ENCODE data around the gene DSEL.

DSEL gene

GRCh38 chr18:67516539-67517443 is at the start of gene DSEL:
TSS of gene DSEL (minus strand) at chr18:67516720. CDS start at chr18:67514608, 2,112 bp downstream.
- DNase-seq (ENCODE audit: low spot score): peak; percentile 100

GRCh38 chr18:67553437-67553836 is 36.9 kb upstream of the DSEL start:
- no peak for DNase-seq (ENCODE audit: low spot score)

- no peak for DNase-seq (ENCODE audit: low spot score)
These were observed 34.5 kb upstream of the DSEL start for GRCh38 chr18:67550872-67551520.

GRCh38 chr18:67549946-67550345 is 33.4 kb upstream of the DSEL start:
- no peak for DNase-seq (ENCODE audit: low spot score)

GRCh38 chr18:67545681-67546080 is 29.2 kb upstream of the DSEL start:
- DNase-seq (ENCODE audit: low spot score): no peak

GRCh38 chr18:67540559-67540958 is 24.0 kb upstream of the DSEL start:
- no peak for DNase-seq (ENCODE audit: low spot score)

- no peak for DNase-seq (ENCODE audit: low spot score)
These were observed 15.4 kb upstream of the DSEL start for GRCh38 chr18:67531929-67532328.

GRCh38 chr18:67525328-67526099 is 9.0 kb upstream of the DSEL start:
- peak; percentile 83 for DNase-seq (ENCODE audit: low spot score)

GRCh38 chr18:67520351-67520921 is 3.9 kb upstream of the DSEL start:
- DNase-seq (ENCODE audit: low spot score): no peak

- no peak for DNase-seq (ENCODE audit: low spot score)
These were observed 3.1 kb upstream of the DSEL start for GRCh38 chr18:67519592-67519991.

- DNase-seq (ENCODE audit: low spot score): no peak
These were observed 2.0 kb upstream of the DSEL start for GRCh38 chr18:67518566-67518965.

- no peak for DNase-seq (ENCODE audit: low spot score)
These were observed 885 bp upstream of the DSEL start for GRCh38 chr18:67517444-67517765.

- DNase-seq (ENCODE audit: low spot score): peak; percentile 91
These were observed 480 bp downstream of the DSEL start for GRCh38 chr18:67515942-67516538.

- no peak for DNase-seq (ENCODE audit: low spot score)
These were observed 1.5 kb downstream of the DSEL start for GRCh38 chr18:67514901-67515540.

- DNase-seq (ENCODE audit: low spot score): no peak
These were observed 2.1 kb downstream of the DSEL start for GRCh38 chr18:67514465-67514864.

- no peak for DNase-seq (ENCODE audit: low spot score)
These were observed 3.2 kb downstream of the DSEL start for GRCh38 chr18:67513280-67513679.

GRCh38 chr18:67511840-67512239 is 4.7 kb downstream of the DSEL start:
- no peak for DNase-seq (ENCODE audit: low spot score)

GRCh38 chr18:67510831-67511230 is 5.7 kb downstream of the DSEL start:
- DNase-seq (ENCODE audit: low spot score): no peak

GRCh38 chr18:67509741-67510391 is 6.7 kb downstream of the DSEL start:
- DNase-seq (ENCODE audit: low spot score): no peak

GRCh38 chr18:67508146-67508545 is 8.4 kb downstream of the DSEL start:
- DNase-seq (ENCODE audit: low spot score): no peak

- DNase-seq (ENCODE audit: low spot score): no peak
These were observed 11.8 kb downstream of the DSEL start for GRCh38 chr18:67504739-67505138.
